Measurements from ENCODE around the gene RPS16. TPM values are rescaled to one million over a fixed set of nuclear protein-coding genes. Genes with fewer than 3 reads are reported as not detected.

Gene RPS16
- total RNA-seq, 1 donor from 2014 or later, result 1,329 TPM

DNA sequence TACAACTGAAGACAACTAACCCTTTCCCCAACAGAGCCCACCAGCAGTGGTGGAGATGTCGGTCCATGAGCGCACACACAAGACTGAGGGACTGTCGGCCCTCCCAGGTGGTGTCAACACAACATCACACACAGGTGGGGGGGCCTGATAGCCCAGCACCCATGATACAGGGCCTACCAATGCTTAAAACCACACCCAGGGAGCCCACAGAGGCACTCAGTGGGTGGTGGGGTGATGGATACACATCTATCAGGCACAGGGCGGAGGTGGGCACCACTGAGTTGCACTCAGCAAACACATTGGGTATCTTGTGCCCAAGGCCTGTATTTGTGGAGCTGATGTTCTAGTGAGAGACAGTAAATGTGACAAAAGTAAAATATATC lies 36.1 kb downstream of the RPS16 start:
- Histone ChIP-seq H3K9ac (ENCODE audit: low read length) (no peak overlapping the region), H3K27me3 (ENCODE audit: insufficient read depth, low read length) (no peaks in the 10 kb centered on the region), H3K4me2 (ENCODE audit: low read length) (no peak overlapping the region), H4K20me1 (ENCODE audit: insufficient read depth, low read length) (no peaks in the 10 kb centered on the region), H3K4me1 (ENCODE audit: insufficient read depth, low read length) (peaks cover 45% of the 10 kb centered on the region), H2AFZ (ENCODE audit: low read depth, low read length) (no peak overlapping the region), H3K79me2 (ENCODE audit: insufficient read depth, low read length) (peaks cover 4% of the 10 kb centered on the region), H3K27ac (ENCODE audit: low read depth, low read length) (no peak overlapping the region), H3K36me3 (ENCODE audit: insufficient read depth, low read length) (peaks cover 3% of the 10 kb centered on the region), H3K4me3 (ENCODE audit: insufficient read depth, low read depth, low read length) (no peak overlapping the region), H3K9me3 (ENCODE audit: insufficient read depth, low read depth, low read length) (no peaks in the 10 kb centered on the region)
- Mint-ChIP-seq H3K4me1 (ENCODE audit: low read depth, unreplicated experiment) (peaks cover 26% of the 10 kb centered on the region), H3K27me3 (ENCODE audit: low read depth, unreplicated experiment) (no peaks in the 10 kb centered on the region), H3K9me3 (ENCODE audit: unreplicated experiment) (no peaks in the 10 kb centered on the region), H3K4me3 (ENCODE audit: unreplicated experiment) (peak overlapping the region; percentile 42), H3K36me3 (ENCODE audit: low read depth, unreplicated experiment) (peaks cover 2% of the 10 kb centered on the region), H3K27ac (ENCODE audit: unreplicated experiment) (no peak overlapping the region)
- DNase-seq (ENCODE audit: low read depth), result no peak
- no peak for FAIRE-seq
- TF ChIP-seq, protein P1, sequence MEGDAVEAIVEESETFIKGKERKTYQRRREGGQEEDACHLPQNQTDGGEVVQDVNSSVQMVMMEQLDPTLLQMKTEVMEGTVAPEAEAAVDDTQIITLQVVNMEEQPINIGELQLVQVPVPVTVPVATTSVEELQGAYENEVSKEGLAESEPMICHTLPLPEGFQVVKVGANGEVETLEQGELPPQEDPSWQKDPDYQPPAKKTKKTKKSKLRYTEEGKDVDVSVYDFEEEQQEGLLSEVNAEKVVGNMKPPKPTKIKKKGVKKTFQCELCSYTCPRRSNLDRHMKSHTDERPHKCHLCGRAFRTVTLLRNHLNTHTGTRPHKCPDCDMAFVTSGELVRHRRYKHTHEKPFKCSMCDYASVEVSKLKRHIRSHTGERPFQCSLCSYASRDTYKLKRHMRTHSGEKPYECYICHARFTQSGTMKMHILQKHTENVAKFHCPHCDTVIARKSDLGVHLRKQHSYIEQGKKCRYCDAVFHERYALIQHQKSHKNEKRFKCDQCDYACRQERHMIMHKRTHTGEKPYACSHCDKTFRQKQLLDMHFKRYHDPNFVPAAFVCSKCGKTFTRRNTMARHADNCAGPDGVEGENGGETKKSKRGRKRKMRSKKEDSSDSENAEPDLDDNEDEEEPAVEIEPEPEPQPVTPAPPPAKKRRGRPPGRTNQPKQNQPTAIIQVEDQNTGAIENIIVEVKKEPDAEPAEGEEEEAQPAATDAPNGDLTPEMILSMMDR (IDR thresholded peaks at IDR 0.05; ENCODE audit: insufficient read depth, low read depth, low read length), result no peak
- TF ChIP-seq EZH2 (IDR thresholded peaks at IDR 0.05; ENCODE audit: insufficient read depth, low read length), result no peak

DNA sequence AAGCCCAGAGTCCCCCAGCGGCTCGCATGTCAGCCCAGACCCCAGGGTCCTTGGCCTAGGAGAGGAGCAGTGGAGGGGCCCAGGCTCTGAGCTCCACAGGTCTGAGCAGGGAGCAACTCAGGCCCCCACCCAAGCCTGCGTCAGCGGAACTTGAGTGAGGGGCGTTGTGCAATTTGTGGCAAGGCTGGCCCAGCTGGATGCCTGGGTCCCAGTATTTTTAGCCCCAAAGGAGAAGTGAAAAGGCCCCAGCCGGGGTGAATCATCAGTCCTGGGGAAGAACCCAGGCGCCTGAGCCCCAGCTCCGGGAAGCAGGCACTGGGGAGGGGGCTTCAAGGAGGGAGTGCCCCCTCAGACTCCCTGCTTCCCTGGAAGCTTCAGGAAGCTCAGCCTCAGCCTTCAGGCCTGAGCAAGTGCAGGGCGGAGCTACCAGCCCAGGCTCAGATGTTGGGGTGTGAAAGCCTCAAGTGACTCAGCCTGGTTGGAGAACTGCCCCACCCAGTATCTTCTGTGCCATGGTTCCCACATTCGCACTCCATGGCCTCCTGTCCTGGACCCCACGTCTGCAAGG lies 37.4 kb downstream of the RPS16 start:
- H3K9me3 Mint-ChIP-seq (ENCODE audit: unreplicated experiment), result no peaks in the 10 kb centered on the region
- H3K36me3 Mint-ChIP-seq (ENCODE audit: low read depth, unreplicated experiment), result peaks cover 2% of the 10 kb centered on the region
- Histone ChIP-seq H3K4me2 (ENCODE audit: low read length) (peak overlapping the region; percentile 37), H2AFZ (ENCODE audit: low read depth, low read length) (no peak overlapping the region), H3K4me3 (ENCODE audit: insufficient read depth, low read depth, low read length) (no peak overlapping the region), H3K27ac (ENCODE audit: low read depth, low read length) (peak overlapping the region; percentile 61), H3K36me3 (ENCODE audit: insufficient read depth, low read length) (peaks cover 6% of the 10 kb centered on the region), H4K20me1 (ENCODE audit: insufficient read depth, low read length) (peaks cover 6% of the 10 kb centered on the region), H3K9me3 (ENCODE audit: insufficient read depth, low read depth, low read length) (no peaks in the 10 kb centered on the region), H3K79me2 (ENCODE audit: insufficient read depth, low read length) (peaks cover 7% of the 10 kb centered on the region), H3K27me3 (ENCODE audit: insufficient read depth, low read length) (no peaks in the 10 kb centered on the region), H3K9ac (ENCODE audit: low read length) (peak overlapping the region; percentile 68), H3K4me1 (ENCODE audit: insufficient read depth, low read length) (peaks cover 39% of the 10 kb centered on the region)
- peak overlapping the region; percentile 68 for H3K27ac Mint-ChIP-seq (ENCODE audit: unreplicated experiment)
- TF ChIP-seq, protein P1 (IDR thresholded peaks at IDR 0.05; ENCODE audit: insufficient read depth, low read depth, low read length), result no peak
- TF ChIP-seq EZH2 (IDR thresholded peaks at IDR 0.05; ENCODE audit: insufficient read depth, low read length), result no peak
- FAIRE-seq, result no peak
- H3K4me3 Mint-ChIP-seq (ENCODE audit: unreplicated experiment), result peak overlapping the region; percentile 45
- H3K27me3 Mint-ChIP-seq (ENCODE audit: low read depth, unreplicated experiment), result no peaks in the 10 kb centered on the region
- H3K4me1 Mint-ChIP-seq (ENCODE audit: low read depth, unreplicated experiment), result peaks cover 23% of the 10 kb centered on the region
- DNase-seq (ENCODE audit: low read depth), result peak; percentile 65
